Transverse colon (tissue), 4 donors: ENCODE results near the gene CTPS1. TPM values are rescaled to one million over a fixed set of nuclear protein-coding genes. Genes with fewer than 3 reads are reported as not detected.

Experiments
- DNase-seq: peaks from one replicate; pipeline ENCODE4 v3.0.0-alpha.2; 2019
- H3K27ac ChIP-seq, 4 donors: fragments of 200-600 bp; sonication (generic); 2 replicates each; pipeline ENCODE4 v1.5.1; 2016 to 2018; ENCODE audit warnings: inconsistent platforms in 4 of 4
- H3K27me3 ChIP-seq: fragments of 200-600 bp; sonication (generic); 2 replicates; pipeline ENCODE4 v1.5.1; 2017; ENCODE audit warnings: inconsistent platforms
- H3K36me3 ChIP-seq, 4 donors: fragments of 200-600 bp; sonication (generic); 2 replicates each; pipeline ENCODE4 v1.5.1; 2017 to 2019; ENCODE audit warnings: inconsistent platforms in 4 of 4
- H3K4me1 ChIP-seq, 4 donors: fragments of 200-600 bp; sonication (generic); 2 replicates each; pipeline ENCODE4 v1.5.1; 2017 to 2020; ENCODE audit warnings: inconsistent platforms in 4 of 4
- H3K4me3 ChIP-seq, 4 donors: fragments of 200-600 bp; sonication (generic); 1 replicate in 1 of 4; 2 replicates in 3 of 4; pipeline versions ENCODE4 v1.5.1 to v1.6.1; 2017 to 2019; ENCODE audit warnings: inconsistent platforms in 4 of 4
- H3K9me3 ChIP-seq, 2 donors: fragments of 200-600 bp; sonication (generic); 2 replicates each; pipeline ENCODE4 v1.5.1; 2017 to 2019; ENCODE audit warnings: inconsistent platforms in 2 of 2
- EP300 ChIP-seq: sonication (generic); formaldehyde crosslinking; IDR thresholded peaks from one replicate; pipeline ENCODE4 v1.6.1; 2017; ENCODE audit warnings: antibody characterized with exemption, low read depth
- POLR2A ChIP-seq: fragments of 450-650 bp; IDR thresholded peaks from one replicate; pipeline ENCODE4 v1.6.1; 2016; ENCODE audit warnings: antibody characterized with exemption, mild to moderate bottlenecking, moderate library complexity
- POLR2AphosphoS5 ChIP-seq, 3 donors: sonication (generic); formaldehyde crosslinking; IDR thresholded peaks; one replicate each; pipeline ENCODE4 v1.6.1; 2016; ENCODE audit warnings: antibody characterized with exemption in 3 of 3
- WGBS, 2 donors: methylation state at CpG; one replicate each; pipeline ENCODE4 v1.1.5; 2018; ENCODE audit warnings: low coverage in 1 of 2; 5-methylcytosine and 5-hydroxymethylcytosine counted together
- in situ Hi-C, 4 donors: fragments of 200-750 bp; cut with MboI; loops; one replicate each; pipeline versions ENCODE4 v1.15.0 to v1.15.1; 2017; ENCODE audit warnings: low sequenced_read_pairs in 3 of 4, low pct_ligation_motif_present in 1 of 4, low pct_unique_long_range_greater_than_20kb in 1 of 4
- intact Hi-C: fragments of 100-400 bp; cut with DNase I; formaldehyde crosslinking; loops from one replicate; pipeline ENCODE4 v1.15.1; 2023; ENCODE audit warnings: low total_unique reads
- total RNA-seq, 4 donors: library from RNA; depleted of rRNA; stranded (reverse); fragments of >200 nt; gene quantifications; one replicate each; pipeline ENCODE4 v1.1.0, GENCODE V29; 2016
- TF ChIP-seq, protein P1 (sequence below), 5 experiments: fragments of 200-600 bp in 3 of 5; fragments of 450-650 bp in 2 of 5; sonication (generic) in 3 of 5; IDR thresholded peaks; 1 replicate in 2 of 5; 2 replicates in 3 of 5; pipeline ENCODE4 v1.5.1; 2016 to 2017; ENCODE audit warnings: antibody characterized with exemption in 5 of 5, inconsistent platforms in 3 of 5, mild to moderate bottlenecking in 2 of 5, moderate library complexity in 1 of 5

CTPS1 gene
- total RNA-seq, 4 donors from 2014 or later, result 6.3 to 32.2 (median 19.7) TPM

DNA sequence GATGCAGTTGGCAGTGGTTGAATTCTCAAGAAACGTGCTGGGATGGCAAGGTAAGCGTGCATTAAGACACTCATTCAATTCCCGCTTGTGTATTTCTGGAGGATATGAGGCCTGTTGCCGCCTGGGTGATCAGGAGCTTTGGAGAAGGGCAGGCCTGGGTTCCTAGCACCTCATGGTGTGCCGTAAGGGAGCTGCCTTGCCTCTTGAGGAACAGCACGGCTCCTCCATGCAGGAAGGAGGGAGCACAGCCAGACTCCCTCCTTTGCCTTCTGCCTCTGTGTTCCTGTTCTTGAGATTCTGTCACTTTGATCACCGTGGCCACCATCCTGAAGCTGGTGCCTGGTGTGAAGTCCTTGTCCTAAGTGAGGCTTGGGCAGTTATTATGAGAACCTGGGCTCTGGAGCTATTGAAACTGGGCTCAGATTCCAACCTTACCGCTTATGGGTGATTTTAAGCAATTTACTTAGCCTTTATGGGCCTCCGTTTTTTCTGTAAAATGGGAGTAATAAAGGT is 23.7 kb downstream of the CTPS1 start:
- DNase-seq, result no peak
- intact Hi-C loops, result no loop called here
- Histone ChIP-seq H3K27ac (peak overlapping the region; percentile 50 to 73 (median 64)), H3K9me3 (no peaks in the 10 kb centered on the region), H3K27me3 (no peaks in the 10 kb centered on the region), H3K4me3 (no peak overlapping the region), H3K4me1 (peaks cover 7 to 18% (median 9%) of the 10 kb centered on the region in 4 donors), H3K36me3 (peaks cover 0 to 15% (median 5%) of the 10 kb centered on the region in 4 donors)
- in situ Hi-C loops, result no loop called here
- 77 to 80% methylated on average over 6 to 9 of the region's 9 CpGs for WGBS, 2 donors
- TF ChIP-seq POLR2A, result no peak
- TF ChIP-seq EP300, result no peak
- TF ChIP-seq, protein P1, sequence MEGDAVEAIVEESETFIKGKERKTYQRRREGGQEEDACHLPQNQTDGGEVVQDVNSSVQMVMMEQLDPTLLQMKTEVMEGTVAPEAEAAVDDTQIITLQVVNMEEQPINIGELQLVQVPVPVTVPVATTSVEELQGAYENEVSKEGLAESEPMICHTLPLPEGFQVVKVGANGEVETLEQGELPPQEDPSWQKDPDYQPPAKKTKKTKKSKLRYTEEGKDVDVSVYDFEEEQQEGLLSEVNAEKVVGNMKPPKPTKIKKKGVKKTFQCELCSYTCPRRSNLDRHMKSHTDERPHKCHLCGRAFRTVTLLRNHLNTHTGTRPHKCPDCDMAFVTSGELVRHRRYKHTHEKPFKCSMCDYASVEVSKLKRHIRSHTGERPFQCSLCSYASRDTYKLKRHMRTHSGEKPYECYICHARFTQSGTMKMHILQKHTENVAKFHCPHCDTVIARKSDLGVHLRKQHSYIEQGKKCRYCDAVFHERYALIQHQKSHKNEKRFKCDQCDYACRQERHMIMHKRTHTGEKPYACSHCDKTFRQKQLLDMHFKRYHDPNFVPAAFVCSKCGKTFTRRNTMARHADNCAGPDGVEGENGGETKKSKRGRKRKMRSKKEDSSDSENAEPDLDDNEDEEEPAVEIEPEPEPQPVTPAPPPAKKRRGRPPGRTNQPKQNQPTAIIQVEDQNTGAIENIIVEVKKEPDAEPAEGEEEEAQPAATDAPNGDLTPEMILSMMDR (IDR thresholded peaks at IDR 0.05), result no peak
- no peak for TF ChIP-seq POLR2AphosphoS5 (IDR thresholded peaks at IDR 0.05)

DNA sequence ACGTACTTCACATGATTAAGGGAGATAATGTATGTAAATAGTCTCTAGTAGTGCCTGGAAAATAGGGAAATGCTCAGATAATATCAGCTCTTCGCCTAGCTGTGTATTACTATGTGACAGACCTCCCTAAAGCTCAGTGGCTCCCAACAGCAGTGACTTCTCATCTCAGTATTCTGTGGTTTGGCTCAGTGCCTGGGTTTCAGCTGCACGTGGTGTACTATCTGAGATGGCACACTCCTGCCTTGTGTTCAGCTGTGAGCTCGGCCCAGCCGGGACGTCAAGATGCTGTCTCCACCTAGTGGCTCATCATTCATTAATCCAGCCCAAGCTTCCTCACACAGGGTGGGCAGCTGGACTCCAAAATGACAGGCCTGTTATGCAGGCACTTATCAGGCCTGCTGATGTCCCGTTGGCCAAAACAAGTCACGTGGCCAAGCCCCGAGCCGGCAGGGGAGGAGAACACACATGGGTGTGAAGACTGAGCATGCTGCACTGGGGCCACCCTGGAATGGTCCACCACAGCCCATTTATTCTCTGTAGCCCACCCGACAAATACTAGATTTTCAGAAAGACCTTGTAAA is 24.2 kb downstream of the CTPS1 start:
- Histone ChIP-seq H3K9me3 (no peaks in the 10 kb centered on the region), H3K27me3 (no peaks in the 10 kb centered on the region), H3K36me3 (peaks cover 0 to 12% (median 5%) of the 10 kb centered on the region in 4 donors), H3K27ac (peak overlapping the region; percentile 50 to 73 (median 64)), H3K4me1 (peaks cover 7 to 18% (median 9%) of the 10 kb centered on the region in 4 donors), H3K4me3 (no peak overlapping the region)
- 29 to 37% methylated on average over 2 to 11 of the region's 11 CpGs for WGBS, 2 donors
- intact Hi-C loops (no loop called here), in situ Hi-C loops (no loop called here)
- DNase-seq, result peak; percentile 92
- TF ChIP-seq POLR2AphosphoS5 (IDR thresholded peaks at IDR 0.05) (peak; percentile 58 to 79 (median 73)), POLR2A (no peak), EP300 (no peak)
- TF ChIP-seq, protein P1 (IDR thresholded peaks at IDR 0.05), result peak in 4 of 5 experiments; percentile 27 to 61 (median 42)

DNA sequence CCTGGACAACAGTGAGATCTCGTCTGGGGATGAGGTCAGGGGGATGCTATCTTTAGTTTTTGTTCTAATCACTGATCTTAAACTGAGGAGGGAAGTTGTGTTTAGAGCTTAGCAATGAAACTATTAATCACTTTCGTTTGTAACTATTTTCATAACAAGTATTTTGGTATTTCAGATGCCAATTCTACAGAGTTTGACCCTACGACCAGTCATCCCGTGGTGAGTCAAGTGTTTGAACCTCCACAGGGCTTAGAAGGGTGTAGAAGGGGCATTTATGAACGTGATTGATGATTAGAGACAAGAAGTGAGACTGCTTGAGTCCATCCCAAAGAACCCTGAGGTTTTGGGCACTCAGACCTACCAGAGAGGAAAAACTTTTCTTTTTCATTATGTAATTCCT is 26.4 kb downstream of the CTPS1 start:
- no peak overlapping the region for H3K27ac ChIP-seq
- 82 to 88% methylated on average over 4 to 5 of the region's 5 CpGs for WGBS, 2 donors
- no peak overlapping the region for H3K4me3 ChIP-seq
- TF ChIP-seq EP300 (no peak), POLR2A (no peak), POLR2AphosphoS5 (IDR thresholded peaks at IDR 0.05) (no peak)
- TF ChIP-seq, protein P1 (IDR thresholded peaks at IDR 0.05), result no peak
- no peaks in the 10 kb centered on the region for H3K27me3 ChIP-seq
- H3K4me1 ChIP-seq, result peaks cover 7 to 18% (median 9%) of the 10 kb centered on the region in 4 donors
- H3K9me3 ChIP-seq, result no peaks in the 10 kb centered on the region
- in situ Hi-C loops (no loop called here), intact Hi-C loops (no loop called here)
- DNase-seq, result no peak
- H3K36me3 ChIP-seq, result peaks cover 0 to 15% (median 2%) of the 10 kb centered on the region in 4 donors

DNA sequence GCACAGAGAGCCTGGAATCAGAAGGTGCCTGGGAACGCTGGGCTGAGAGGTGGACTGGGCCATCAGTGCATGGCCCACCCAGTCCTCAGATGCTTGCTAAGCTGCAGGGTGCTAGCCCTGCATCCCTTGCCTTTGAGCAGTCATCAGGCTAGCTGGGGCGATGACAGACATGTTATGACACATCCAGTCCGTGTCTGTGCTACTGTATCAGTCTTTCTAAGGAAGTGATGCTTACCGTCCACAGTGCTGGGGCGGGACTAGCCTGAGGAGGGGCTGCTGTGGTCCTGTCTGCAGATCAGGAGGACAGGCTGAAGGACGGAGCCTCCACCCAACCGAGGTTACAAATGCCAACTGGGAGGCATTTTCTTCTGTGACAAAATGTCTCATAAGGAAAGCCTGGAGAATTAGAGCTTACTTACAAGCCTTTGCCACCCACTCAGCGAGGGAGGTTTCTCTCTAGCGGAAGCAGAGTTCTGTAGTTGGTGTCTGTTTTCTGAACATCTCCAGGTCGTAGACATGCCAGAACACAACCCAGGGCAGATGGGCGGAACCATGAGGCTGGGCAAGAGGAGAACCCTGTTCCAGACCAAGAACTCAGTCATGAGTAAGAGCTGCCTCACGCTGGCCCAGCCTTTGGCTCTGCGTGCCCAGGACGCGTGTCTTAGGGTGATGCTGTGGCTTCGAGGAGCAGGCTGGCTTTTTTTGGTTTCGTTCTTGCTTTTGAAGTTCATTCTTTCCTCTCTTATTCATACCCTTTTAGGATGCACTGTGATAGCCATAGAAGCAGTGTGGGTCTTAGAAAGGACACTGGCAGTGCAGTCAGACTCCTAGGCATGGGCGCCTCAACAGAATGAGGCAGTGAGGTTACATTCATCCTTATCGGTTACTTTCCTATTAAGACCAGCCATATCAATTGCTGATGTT is 27.7 kb downstream of the CTPS1 start:
- Histone ChIP-seq H3K36me3 (peaks cover 0 to 15% (median 2%) of the 10 kb centered on the region in 4 donors), H3K4me3 (no peak overlapping the region), H3K27ac (no peak overlapping the region), H3K9me3 (no peaks in the 10 kb centered on the region), H3K4me1 (peaks cover 7 to 17% (median 9%) of the 10 kb centered on the region in 4 donors), H3K27me3 (no peaks in the 10 kb centered on the region)
- no peak for DNase-seq
- in situ Hi-C loops (no loop called here), intact Hi-C loops (no loop called here)
- TF ChIP-seq POLR2AphosphoS5 (IDR thresholded peaks at IDR 0.05), result no peak
- TF ChIP-seq POLR2A, result no peak
- no peak for TF ChIP-seq EP300
- TF ChIP-seq, protein P1 (IDR thresholded peaks at IDR 0.05), result no peak
- 88 to 100% methylated on average over 1 to 18 of the region's 19 CpGs for WGBS, 2 donors
